MG63 (cell line): ENCODE data around the gene MAP2K4. TPM values are rescaled to one million over a fixed set of nuclear protein-coding genes. Genes with fewer than 3 reads are reported as not detected.

Source experiments
- DNase-seq: peaks from one replicate; pipeline ENCODE4 v3.0.0-alpha.2; 2020
- H3K27me3 ChIP-seq: fragments of 250-450 bp; sonication (Bioruptor Pico); 2 replicates; pipeline ENCODE4 v1.5.1; 2020; ENCODE audit warnings: mild to moderate bottlenecking, moderate library complexity
- H3K36me3 ChIP-seq: fragments of 250-450 bp; sonication (Bioruptor Pico); 2 replicates; pipeline ENCODE4 v1.5.1; 2020; ENCODE audit warnings: mild to moderate bottlenecking, moderate library complexity
- H3K4me3 ChIP-seq: fragments of 250-450 bp; sonication (Bioruptor Pico); 2 replicates; pipeline ENCODE4 v1.5.1; 2020; ENCODE audit warnings: mild to moderate bottlenecking, moderate library complexity
- H3K9me3 ChIP-seq: fragments of 250-450 bp; sonication (Bioruptor Pico); 2 replicates; pipeline ENCODE4 v1.5.1; 2020; ENCODE audit warnings: mild to moderate bottlenecking, moderate library complexity
- total RNA-seq: library from RNA; depleted of rRNA; stranded (reverse); fragments of >200 nt; shearing (Covaris generic); gene quantifications from 2 replicates; pipeline ENCODE4 v1.2.3, GENCODE V29; 2014; ENCODE audit warnings: low replicate concordance

MAP2K4 gene
- total RNA-seq, 1 experiment from 2014 or later: 32.4 TPM

DNA sequence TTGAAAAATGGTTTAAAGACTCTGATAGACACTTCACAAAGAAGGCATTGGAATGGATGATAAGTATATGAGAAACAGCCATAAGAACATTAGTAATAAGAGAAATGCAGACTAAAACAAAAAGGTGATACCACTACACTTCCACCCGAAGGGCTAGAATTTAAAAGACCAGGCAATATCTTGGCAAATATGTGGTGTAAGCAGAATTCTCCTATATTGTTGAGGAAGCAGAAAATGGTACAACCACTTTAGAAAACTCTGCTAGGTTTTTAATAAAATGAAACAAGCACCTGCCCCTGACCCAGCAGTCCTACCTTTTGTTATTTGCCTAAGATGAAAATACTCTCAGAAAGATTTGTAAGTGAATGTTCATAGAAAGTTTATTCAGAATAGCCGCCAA, 43.7 kb downstream of the MAP2K4 start:
- Histone ChIP-seq H3K27me3 (no peaks in the 10 kb centered on the region), H3K9me3 (no peaks in the 10 kb centered on the region), H3K36me3 (peaks cover 14% of the 10 kb centered on the region), H3K4me3 (no peak overlapping the region)
- no peak for DNase-seq

DNA sequence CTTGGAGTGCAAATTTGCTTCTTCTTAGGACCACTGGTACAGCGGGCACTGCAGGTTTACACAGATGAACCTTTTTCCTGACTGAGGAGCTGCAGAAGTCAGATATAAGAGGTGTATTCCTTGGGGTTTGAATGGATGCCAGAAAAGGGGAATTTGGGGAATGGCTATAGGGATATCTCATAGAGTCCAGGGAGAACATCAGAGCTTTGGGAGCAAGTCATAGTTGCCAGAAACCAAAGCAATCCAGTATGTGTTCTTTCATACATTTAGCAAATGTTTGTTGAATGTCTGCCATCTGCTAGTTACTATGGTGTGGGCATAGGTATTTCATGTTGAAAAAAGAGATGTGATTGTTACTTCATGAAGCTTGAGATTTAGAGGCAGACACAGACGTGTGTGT, 46.8 kb downstream of the MAP2K4 start:
- no peak for DNase-seq
- H3K27me3 ChIP-seq: no peaks in the 10 kb centered on the region
- H3K9me3 ChIP-seq: no peaks in the 10 kb centered on the region
- H3K4me3 ChIP-seq: no peak overlapping the region
- peaks cover 26% of the 10 kb centered on the region for H3K36me3 ChIP-seq

DNA sequence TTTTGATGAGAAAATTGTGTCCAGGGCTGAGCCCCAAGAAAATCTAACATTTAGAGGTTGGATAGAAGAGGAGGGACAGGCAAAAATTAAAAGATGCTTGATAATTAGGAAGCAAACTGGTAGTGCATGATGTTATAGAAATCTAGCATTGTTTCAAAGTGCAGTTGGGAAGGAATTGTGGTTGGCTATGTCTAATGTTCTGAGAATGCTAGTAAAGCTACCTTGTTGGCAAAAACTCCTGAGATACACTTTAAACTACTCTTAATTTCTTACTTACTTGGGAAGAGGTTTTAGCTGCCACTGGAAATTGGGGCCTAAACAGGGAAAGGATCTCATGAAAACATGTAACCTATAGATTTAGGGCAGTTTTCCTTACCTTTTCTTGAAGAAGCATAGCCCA, 48.3 kb downstream of the MAP2K4 start:
- no peaks in the 10 kb centered on the region for H3K27me3 ChIP-seq
- H3K9me3 ChIP-seq: no peaks in the 10 kb centered on the region
- no peak for DNase-seq
- H3K36me3 ChIP-seq: peaks cover 32% of the 10 kb centered on the region
- no peak overlapping the region for H3K4me3 ChIP-seq

DNA sequence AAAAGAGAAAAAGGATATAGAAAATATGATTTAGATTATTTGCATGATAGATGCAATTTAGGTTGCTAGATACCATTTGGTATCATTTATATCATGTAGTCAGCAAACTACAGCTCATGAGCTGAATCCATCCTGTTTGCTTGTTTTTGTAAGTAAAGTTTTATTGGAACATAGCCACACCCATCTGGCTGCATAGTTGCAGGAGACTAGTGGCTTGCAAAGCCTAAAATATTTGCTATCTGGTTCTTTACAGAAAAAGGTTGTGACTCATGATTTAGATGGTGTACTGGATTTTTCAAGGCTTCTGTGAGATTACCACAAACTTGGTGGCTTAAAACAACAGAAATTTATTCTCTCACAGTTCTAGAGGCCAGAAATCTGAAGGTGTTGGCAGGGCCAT, 49.9 kb downstream of the MAP2K4 start:
- H3K27me3 ChIP-seq: no peaks in the 10 kb centered on the region
- DNase-seq: peak; percentile 25
- no peaks in the 10 kb centered on the region for H3K9me3 ChIP-seq
- no peak overlapping the region for H3K4me3 ChIP-seq
- H3K36me3 ChIP-seq: peaks cover 29% of the 10 kb centered on the region

DNA sequence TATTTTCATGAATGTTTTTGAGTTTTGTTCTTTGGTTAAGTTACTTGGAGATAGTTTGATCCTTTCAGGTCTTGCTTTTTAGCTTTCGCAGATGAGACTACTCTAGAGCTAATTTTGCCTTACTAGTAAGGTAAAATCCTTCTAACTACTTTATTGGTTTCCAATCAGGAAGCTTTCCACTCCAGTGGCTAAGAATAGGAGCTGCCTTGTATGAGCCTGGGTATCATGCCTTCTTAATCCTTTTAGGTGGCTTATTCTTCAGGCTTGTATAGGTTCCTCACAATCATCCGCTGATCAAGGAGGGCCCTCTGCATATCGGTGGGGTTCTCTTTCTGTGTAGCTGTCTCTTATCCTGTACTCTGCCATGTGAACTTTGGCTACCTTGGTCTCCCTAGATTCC, 53.7 kb downstream of the MAP2K4 start:
- peaks cover 32% of the 10 kb centered on the region for H3K36me3 ChIP-seq
- no peaks in the 10 kb centered on the region for H3K9me3 ChIP-seq
- H3K27me3 ChIP-seq: no peaks in the 10 kb centered on the region
- no peak for DNase-seq
- H3K4me3 ChIP-seq: no peak overlapping the region

DNA sequence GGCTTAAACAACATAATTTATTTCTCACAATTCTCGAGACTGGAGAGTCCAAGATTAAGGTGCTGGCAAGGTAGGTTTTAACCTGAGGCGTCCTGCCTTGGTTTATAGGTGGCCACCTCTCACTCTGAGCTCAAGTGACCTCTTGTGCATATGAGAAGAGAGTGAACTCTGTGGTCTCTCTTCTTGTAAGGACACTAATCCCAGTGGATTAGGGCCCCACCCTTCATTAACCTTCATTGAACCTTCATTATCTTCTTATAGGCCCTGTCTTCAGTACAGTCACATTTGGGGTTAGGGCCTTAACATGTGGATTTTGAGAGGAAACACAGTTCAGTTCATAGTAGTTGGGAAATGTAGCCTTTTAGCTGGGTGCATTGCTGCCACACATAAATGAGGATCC, 57.1 kb downstream of the MAP2K4 start:
- Histone ChIP-seq H3K36me3 (peaks cover 25% of the 10 kb centered on the region), H3K9me3 (no peaks in the 10 kb centered on the region), H3K27me3 (no peaks in the 10 kb centered on the region), H3K4me3 (no peak overlapping the region)
- DNase-seq: no peak

DNA sequence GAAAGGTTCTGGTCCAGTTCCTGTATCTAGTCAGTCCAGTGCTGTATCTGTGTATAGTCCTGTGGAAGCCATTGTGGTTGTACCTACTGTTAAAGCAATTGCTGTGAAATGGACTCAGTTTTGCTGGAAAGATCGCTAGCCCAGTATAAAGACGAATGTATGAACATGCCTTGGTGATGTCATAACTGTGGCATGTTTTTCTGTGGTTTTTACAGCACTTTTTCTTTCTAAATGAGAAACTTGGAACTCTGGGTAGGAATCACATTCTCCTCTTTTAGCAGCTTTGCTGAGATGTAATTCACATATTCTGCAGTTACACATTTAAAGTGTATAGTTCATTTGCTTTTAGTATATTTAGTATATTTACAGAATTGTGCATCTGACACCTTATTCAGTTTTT, 58.1 kb downstream of the MAP2K4 start:
- Histone ChIP-seq H3K36me3 (peaks cover 21% of the 10 kb centered on the region), H3K4me3 (no peak overlapping the region), H3K9me3 (no peaks in the 10 kb centered on the region), H3K27me3 (no peaks in the 10 kb centered on the region)
- no peak for DNase-seq

DNA sequence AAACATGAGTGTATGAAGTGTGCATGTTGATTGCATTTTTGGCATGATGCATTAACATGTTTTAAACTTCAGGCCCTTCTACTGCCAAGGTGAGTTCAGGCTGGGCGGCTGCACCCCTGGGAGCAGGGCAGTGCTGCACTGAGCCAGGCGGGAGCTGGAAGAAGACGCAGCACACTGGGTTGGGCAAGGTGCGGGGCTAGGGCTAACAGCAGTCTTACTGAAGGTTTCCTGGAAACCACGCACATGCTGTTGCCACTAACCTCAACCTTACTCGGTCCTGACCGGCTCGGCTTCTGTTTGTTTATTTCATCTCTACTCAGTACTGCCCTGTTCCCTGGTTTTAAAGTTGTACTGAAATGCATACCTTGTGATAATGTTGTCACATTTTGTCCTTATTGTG, 61.0 kb downstream of the MAP2K4 start:
- peaks cover 19% of the 10 kb centered on the region for H3K36me3 ChIP-seq
- H3K9me3 ChIP-seq: no peaks in the 10 kb centered on the region
- no peak overlapping the region for H3K4me3 ChIP-seq
- no peaks in the 10 kb centered on the region for H3K27me3 ChIP-seq
- DNase-seq: no peak

DNA sequence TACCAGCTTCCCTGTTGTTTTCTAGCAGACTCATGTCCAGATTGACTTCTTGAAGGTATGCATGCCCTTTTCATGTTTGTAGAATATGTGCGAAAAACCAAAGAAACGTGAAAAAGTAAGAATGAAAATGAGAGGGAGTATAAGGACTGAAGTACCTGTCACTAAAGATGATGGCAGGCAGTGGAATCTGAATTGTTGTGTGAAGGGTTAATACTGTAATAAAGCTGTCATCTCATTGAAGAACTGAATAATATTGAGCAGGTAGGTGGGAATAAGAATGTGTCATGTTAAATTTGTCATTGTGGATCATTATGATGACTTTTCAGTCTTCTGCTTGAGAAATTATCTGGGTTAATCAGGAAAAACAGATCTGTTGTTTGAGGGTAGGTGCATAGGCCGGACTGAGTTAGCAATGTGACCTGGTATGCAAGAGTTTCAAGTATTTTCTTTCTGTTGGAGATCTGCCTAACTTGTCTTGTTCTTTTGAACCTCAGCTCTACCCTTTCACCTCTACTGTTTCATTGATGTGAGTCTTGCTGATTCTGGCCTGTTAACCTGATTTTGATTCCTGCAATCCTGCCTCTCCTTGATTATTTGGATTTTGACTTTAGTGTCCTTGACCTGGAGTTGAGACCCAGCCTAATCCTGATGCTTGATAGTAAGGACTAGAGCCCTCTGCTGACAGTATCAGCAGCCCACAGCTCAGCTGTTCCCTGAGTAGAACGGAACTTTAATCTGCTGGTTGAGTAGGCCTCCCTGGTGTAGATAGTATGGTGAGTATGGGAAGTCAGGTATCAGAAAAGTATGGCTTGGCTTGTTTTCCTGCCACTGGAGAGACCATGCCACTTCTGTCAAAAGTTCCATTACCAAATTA, 64.6 kb downstream of the MAP2K4 start:
- Histone ChIP-seq H3K36me3 (peaks cover 8% of the 10 kb centered on the region), H3K4me3 (no peak overlapping the region), H3K9me3 (no peaks in the 10 kb centered on the region), H3K27me3 (no peaks in the 10 kb centered on the region)
- DNase-seq: no peak

DNA sequence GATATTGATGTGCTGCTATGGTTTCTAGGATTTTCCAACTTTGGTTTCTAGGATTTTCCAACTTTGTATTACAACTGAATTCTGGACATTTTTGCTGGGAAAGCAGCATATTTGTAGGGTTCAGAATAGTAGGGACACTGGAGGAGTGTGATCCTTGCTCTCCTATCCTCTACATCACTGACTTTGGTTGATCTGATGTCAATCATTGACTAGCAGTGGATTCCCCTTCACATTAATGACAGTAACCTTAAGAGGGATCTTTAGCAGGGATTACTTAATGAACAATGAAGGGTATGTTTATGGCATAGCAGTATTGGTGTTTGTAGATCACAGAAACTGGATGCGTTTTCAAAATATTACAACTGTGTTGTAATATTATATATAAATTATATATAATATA, 67.4 kb downstream of the MAP2K4 start:
- Histone ChIP-seq H3K9me3 (no peaks in the 10 kb centered on the region), H3K27me3 (no peaks in the 10 kb centered on the region), H3K36me3 (peaks cover 2% of the 10 kb centered on the region; the same call in 1 of the 2 replicates), H3K4me3 (no peak overlapping the region)
- DNase-seq: no peak

DNA sequence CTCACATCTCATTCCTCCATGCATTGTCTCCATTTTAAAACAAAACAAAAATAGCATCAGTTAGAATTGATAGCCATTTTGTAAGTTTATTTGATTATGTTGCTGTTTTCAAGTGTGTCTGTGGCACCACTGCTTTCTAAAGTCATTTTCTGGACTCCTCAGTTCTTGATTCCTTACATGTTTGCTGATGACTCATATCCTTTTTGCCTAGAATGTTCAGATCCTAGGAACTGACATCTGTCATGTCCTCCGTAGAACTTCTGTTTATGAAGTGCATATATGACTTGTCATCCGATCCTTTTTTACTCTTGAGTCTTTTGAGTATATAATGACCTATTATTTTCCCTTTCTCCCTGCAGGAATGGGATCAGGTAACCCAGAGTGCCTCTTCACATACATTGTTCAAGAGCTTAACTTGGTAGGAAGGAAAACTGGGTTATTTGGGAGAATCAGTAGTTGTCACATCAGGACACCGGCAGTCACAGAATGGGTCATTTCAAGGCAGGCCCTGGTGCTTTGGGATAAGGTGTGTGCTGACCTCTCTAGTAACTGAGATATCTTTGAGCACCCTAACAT, 69.2 kb downstream of the MAP2K4 start:
- Histone ChIP-seq H3K9me3 (no peaks in the 10 kb centered on the region), H3K4me3 (no peak overlapping the region), H3K36me3 (peaks cover 2% of the 10 kb centered on the region; the same call in 1 of the 2 replicates), H3K27me3 (no peaks in the 10 kb centered on the region)
- DNase-seq: no peak

DNA sequence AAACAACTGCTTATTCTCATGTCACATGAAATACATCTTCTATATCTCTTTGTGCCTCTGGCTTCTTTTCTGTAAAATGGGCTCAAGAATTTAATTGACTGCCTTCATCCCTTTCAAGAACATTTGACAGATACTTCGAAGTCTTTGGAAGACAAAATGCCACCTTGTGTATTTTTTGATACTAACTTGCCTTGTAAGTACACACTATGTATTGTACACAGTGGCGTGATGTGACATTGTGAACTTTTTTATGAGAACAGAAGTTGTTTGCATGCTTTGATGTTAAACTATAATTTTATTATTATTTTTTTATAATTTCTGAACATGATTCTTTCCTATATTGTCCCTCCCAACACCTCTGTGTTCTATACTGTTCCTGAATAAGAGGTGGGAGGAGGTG, 73.7 kb downstream of the MAP2K4 start:
- Histone ChIP-seq H3K36me3 (peaks cover 16% of the 10 kb centered on the region), H3K4me3 (no peak overlapping the region), H3K9me3 (no peaks in the 10 kb centered on the region), H3K27me3 (no peaks in the 10 kb centered on the region)
- DNase-seq: no peak

DNA sequence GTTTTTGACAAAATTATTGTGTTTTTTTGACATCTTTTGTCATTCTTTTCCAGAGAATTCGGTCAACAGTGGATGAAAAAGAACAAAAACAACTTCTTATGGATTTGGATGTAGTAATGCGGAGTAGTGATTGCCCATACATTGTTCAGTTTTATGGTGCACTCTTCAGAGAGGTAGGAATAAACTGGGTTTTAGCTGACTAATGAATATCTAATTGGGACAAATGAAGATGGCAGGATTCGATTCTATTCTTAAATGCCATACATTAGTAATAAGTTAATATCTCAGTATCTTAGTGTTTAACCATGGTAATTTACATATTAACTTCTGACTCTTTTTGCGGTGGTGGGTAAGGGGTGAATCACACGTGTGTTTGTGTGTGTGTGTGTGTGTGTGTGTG, 74.8 kb downstream of the MAP2K4 start:
- no peak overlapping the region for H3K4me3 ChIP-seq
- H3K27me3 ChIP-seq: no peaks in the 10 kb centered on the region
- DNase-seq: no peak
- no peaks in the 10 kb centered on the region for H3K9me3 ChIP-seq
- H3K36me3 ChIP-seq: peaks cover 19% of the 10 kb centered on the region

DNA sequence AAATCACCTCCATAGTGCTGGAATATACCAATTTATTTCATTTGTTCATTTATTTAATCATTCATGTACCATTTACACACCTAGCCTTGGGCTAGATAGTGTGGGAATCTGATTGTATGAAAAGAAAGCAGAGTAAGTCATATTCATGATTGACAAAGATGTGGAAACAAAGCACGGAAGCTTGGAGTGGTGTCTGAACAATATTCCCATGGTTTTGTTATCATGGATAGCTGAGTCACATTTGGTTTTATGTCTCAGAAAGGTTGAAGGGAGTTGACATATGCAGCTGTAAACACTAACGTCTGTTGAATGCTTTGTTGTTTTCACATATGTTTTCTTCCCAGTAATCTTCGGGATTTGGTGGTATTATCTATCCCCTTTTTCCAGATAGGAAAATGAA, 76.6 kb downstream of the MAP2K4 start:
- peaks cover 17% of the 10 kb centered on the region for H3K36me3 ChIP-seq
- no peak for DNase-seq
- H3K9me3 ChIP-seq: peaks cover 5% of the 10 kb centered on the region; the same call in 1 of the 2 replicates
- no peak overlapping the region for H3K4me3 ChIP-seq
- H3K27me3 ChIP-seq: no peaks in the 10 kb centered on the region

DNA sequence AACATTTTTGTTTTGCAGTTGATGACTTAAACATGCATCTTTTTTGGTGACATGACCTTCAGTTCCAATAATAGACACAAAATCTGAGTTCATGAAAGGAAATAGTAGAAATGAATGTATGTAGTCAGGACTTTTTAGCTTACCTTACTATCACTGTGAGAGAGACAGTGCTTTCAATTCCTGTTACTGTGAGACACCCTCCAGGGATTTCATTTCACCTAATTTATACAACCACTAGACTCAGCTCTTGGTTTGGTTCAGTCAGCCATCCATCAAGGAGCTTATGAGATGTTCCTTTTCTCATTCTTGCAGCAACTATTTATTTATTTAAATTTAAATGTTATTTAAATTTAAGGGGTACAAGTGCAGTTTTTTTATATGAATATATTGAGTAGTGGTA, 77.9 kb downstream of the MAP2K4 start:
- no peaks in the 10 kb centered on the region for H3K27me3 ChIP-seq
- peaks cover 5% of the 10 kb centered on the region; the same call in 1 of the 2 replicates for H3K9me3 ChIP-seq
- H3K4me3 ChIP-seq: no peak overlapping the region
- DNase-seq: no peak
- peaks cover 17% of the 10 kb centered on the region for H3K36me3 ChIP-seq

DNA sequence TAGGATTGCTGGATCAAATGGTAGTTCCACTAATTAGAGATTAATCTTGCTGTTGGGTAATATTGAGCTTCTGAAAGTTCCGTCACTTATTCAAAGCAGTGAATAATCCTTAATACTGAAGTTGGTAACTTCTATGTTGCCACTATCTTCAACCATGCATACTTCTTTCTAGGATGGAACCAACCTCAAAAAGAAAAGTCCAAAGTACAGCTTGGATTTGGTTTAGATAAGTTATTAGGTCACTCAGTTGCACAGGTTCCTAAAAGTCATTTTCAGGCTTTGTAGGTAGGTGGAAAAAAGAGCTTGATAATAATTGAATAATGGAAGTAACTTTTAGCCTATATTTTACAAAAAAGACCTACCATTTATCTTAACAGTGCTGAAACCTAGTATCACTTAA, 78.7 kb downstream of the MAP2K4 start:
- H3K27me3 ChIP-seq: no peaks in the 10 kb centered on the region
- H3K9me3 ChIP-seq: peaks cover 5% of the 10 kb centered on the region; the same call in 1 of the 2 replicates
- H3K36me3 ChIP-seq: peaks cover 17% of the 10 kb centered on the region
- no peak for DNase-seq
- H3K4me3 ChIP-seq: no peak overlapping the region

DNA sequence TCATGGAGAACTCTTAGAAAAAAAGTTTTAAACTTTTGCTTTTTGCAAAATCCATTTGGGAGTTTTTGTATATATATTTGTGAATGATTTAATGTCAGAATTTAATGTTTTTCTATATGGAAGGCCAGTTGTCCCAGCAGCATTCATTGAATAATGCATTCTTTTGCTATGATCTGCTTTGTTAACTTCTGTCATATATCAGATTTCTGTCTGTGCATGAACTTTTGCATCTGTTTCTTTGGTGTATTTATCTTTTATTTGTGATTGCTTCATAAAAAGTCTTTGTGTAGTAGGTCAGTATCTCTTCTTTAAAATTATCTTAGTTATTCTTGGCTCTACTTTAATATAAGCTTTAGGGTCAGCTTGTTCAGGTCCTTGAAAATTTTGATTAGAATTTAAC, 84.2 kb downstream of the MAP2K4 start:
- Histone ChIP-seq H3K36me3 (peaks cover 3% of the 10 kb centered on the region; the same call in 1 of the 2 replicates), H3K9me3 (peaks cover 5% of the 10 kb centered on the region; the same call in 1 of the 2 replicates), H3K27me3 (no peaks in the 10 kb centered on the region), H3K4me3 (no peak overlapping the region)
- no peak for DNase-seq

DNA sequence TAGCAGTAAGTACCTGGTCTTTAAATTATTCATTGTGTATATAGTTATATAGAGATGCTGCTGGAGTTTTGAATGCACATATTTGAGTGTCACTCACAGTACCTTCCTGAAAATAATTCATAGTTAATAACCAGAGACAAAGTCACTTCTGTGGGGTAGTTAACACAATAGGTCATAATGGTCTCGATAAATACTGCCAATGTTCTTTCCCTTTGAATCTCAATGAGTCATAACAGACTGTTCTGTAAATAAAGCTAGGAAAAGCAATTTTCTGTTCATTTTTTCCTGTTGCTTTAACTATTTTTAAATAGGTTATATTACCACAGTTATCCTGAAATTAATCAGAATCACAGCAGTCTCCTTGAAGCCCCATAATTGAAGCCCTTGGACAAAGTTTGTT, 87.2 kb downstream of the MAP2K4 start:
- Histone ChIP-seq H3K36me3 (peaks cover 7% of the 10 kb centered on the region), H3K27me3 (no peaks in the 10 kb centered on the region), H3K4me3 (no peak overlapping the region), H3K9me3 (no peaks in the 10 kb centered on the region)
- DNase-seq: no peak
